Smooth muscle cell (in vitro differentiated cells): ENCODE measurements around the gene RGS7. TPM values are rescaled to one million over a fixed set of nuclear protein-coding genes. Genes with fewer than 3 reads are reported as not detected.

ENCODE experiments used
- DNase-seq: peaks from one replicate; lab custom pipeline; 2025; ENCODE audit not compliant: unreplicated experiment; lab: John Stamatoyannopoulos, UW
- H2AFZ ChIP-seq: fragments of 200-600 bp; sonication (generic); 2 replicates; pipeline ENCODE4 v1.6.0; 2016; ENCODE audit warnings: antibody characterized with exemption, low read depth, mild to moderate bottlenecking
- H3F3A ChIP-seq: fragments of 200-600 bp; sonication (generic); 2 replicates; pipeline ENCODE4 v1.6.0; 2017; ENCODE audit warnings: antibody characterized with exemption, low read depth
- H3K27ac ChIP-seq: fragments of 200-600 bp; sonication (generic); 2 replicates; pipeline ENCODE4 v1.5.1; 2016; ENCODE audit warnings: low read depth, mild to moderate bottlenecking
- H3K27me3 ChIP-seq: fragments of 200-600 bp; sonication (generic); 2 replicates; pipeline ENCODE4 v1.6.1; 2016; ENCODE audit warnings: low read depth, mild to moderate bottlenecking
- H3K36me3 ChIP-seq: fragments of 200-600 bp; sonication (generic); 2 replicates; pipeline ENCODE4 v1.5.1; 2016; ENCODE audit warnings: low read depth
- H3K4me1 ChIP-seq: fragments of 200-600 bp; sonication (generic); 2 replicates; pipeline ENCODE4 v1.5.1; 2016; ENCODE audit warnings: low read depth
- H3K4me2 ChIP-seq: fragments of 200-600 bp; sonication (generic); 2 replicates; pipeline ENCODE4 v1.6.0; 2016; ENCODE audit warnings: mild to moderate bottlenecking
- H3K4me3 ChIP-seq: fragments of 200-600 bp; sonication (generic); 2 replicates; pipeline ENCODE4 v1.5.1; 2016; ENCODE audit warnings: mild to moderate bottlenecking
- H3K79me2 ChIP-seq: fragments of 200-600 bp; sonication (generic); 2 replicates; pipeline ENCODE4 v1.6.0; 2016; ENCODE audit warnings: low read depth, mild to moderate bottlenecking
- H3K9ac ChIP-seq: fragments of 200-600 bp; sonication (generic); 2 replicates; pipeline ENCODE4 v1.6.0; 2016; ENCODE audit warnings: low read depth
- H3K9me3 ChIP-seq: fragments of 200-600 bp; sonication (generic); replicated peaks from 2 replicates; pipeline ENCODE4 v1.5.1; 2016; ENCODE audit warnings: low read depth
- H4K20me1 ChIP-seq: fragments of 200-600 bp; sonication (generic); 2 replicates; pipeline ENCODE4 v1.6.0; 2016; ENCODE audit warnings: low read depth
- CTCF ChIP-seq: fragments of 200-600 bp; sonication (generic); IDR thresholded peaks from 2 replicates; pipeline ENCODE4 v1.5.1; 2017; ENCODE audit warnings: borderline replicate concordance, mild to moderate bottlenecking, antibody characterized with exemption; ENCODE audit not compliant: insufficient read depth, poor library complexity, severe bottlenecking
- WGBS: methylation state at CpG from one replicate; pipeline ENCODE4 v1.1.7; 2016; ENCODE audit warnings: low lambda C conversion rate; 5-methylcytosine and 5-hydroxymethylcytosine counted together
- polyA plus RNA-seq: library from polyadenylated mRNA; unstranded; fragments of >200 nt; fragmentation: Nextera tagmentation; extraction: Ambion mirVana; gene quantifications from 2 replicates; pipeline ENCODE4 v1.2.1, GENCODE V29; 2016
- total RNA-seq: library from RNA; depleted of rRNA; stranded (reverse); fragments of >200 nt; gene quantifications from 2 replicates; pipeline ENCODE4 v1.2.3, GENCODE V29; 2014

RGS7 gene
- total and polyA plus RNA-seq, 2 experiments from 2014 or later = 0.16 TPM; not detected in 1

- Histone ChIP-seq H3K27ac (no peak overlapping the region), H3K9me3 (no peaks in the 10 kb centered on the region), H3K4me1 (no peaks in the 10 kb centered on the region), H3K36me3 (no peaks in the 10 kb centered on the region), H4K20me1 (no peaks in the 10 kb centered on the region), H2AFZ (no peak overlapping the region), H3K9ac (no peak overlapping the region), H3K79me2 (no peaks in the 10 kb centered on the region), H3K4me2 (no peak overlapping the region), H3F3A (no peaks in the 10 kb centered on the region), H3K27me3 (no peaks in the 10 kb centered on the region), H3K4me3 (no peak overlapping the region)
- TF ChIP-seq CTCF = no peak
- 90% methylated on average over 5 of the region's 5 CpGs for WGBS
- no peak for DNase-seq
Observed at GRCh38 chr1:241115784-241116183, 241.2 kb downstream of the RGS7 start.

GRCh38 chr1:241114699-241115233 is 242.2 kb downstream of the RGS7 start:
- WGBS = 42% methylated on average over 1 of the region's 1 CpG

DNA sequence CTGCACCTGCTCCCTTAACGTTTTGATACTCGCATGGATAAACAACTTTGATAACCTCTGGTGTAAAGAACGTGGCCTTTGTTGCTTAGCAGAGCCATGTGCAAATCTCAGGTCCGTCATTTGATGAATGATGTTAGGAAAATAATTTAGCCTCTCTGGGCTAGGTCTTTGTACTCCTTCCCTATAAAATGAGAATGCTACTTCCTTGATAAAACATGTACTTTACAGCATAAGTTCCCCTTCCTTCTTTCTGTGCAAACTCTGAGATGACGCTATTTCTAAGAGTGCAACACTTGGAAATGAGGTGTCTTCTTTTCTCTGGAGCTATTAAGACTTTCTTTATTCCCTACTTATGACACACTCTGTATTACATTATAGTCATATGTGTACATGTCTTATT is 243.4 kb downstream of the RGS7 start:
- no peak for DNase-seq
- Histone ChIP-seq H3K4me3 (no peak overlapping the region), H3K27ac (no peak overlapping the region), H3K9me3 (no peaks in the 10 kb centered on the region), H3K4me2 (no peak overlapping the region), H3K79me2 (no peaks in the 10 kb centered on the region), H3K9ac (no peak overlapping the region), H3F3A (no peaks in the 10 kb centered on the region), H3K27me3 (no peaks in the 10 kb centered on the region), H2AFZ (no peak overlapping the region), H4K20me1 (no peaks in the 10 kb centered on the region), H3K4me1 (no peaks in the 10 kb centered on the region), H3K36me3 (no peaks in the 10 kb centered on the region)
- TF ChIP-seq CTCF = no peak
- 90% methylated on average over 5 of the region's 5 CpGs for WGBS

More at GRCh38 chr1:241114699-241115233, 242.2 kb downstream of the RGS7 start:
- H3K27me3 ChIP-seq = no peaks in the 10 kb centered on the region
- H3K9ac ChIP-seq = no peak overlapping the region
- no peak for TF ChIP-seq CTCF
- H3K4me1 ChIP-seq = no peaks in the 10 kb centered on the region
- H4K20me1 ChIP-seq = no peaks in the 10 kb centered on the region
- H3F3A ChIP-seq = no peaks in the 10 kb centered on the region
- no peaks in the 10 kb centered on the region for H3K79me2 ChIP-seq
- H3K9me3 ChIP-seq = no peaks in the 10 kb centered on the region
- no peak overlapping the region for H3K4me2 ChIP-seq
- DNase-seq = no peak
- no peak overlapping the region for H3K4me3 ChIP-seq
- H3K27ac ChIP-seq = no peak overlapping the region
- H3K36me3 ChIP-seq = no peaks in the 10 kb centered on the region
- no peak overlapping the region for H2AFZ ChIP-seq

DNA sequence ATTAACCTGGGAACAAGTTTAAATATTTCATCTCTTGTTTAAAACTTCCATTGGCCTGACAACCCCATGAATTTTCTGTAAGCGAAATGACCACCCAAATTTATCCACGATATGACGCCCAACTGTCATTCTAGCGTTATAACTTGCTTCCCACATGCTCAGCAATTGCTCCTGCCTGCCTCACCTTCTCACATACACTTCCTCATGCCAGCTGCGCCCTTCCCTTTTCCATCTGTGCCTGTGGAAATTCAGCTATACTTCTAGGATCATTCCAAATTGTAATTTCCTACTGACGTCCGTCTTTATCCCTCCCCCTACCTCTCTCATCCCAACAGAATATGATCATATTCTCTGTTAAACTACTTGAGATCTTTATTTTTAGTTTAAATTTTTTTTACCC is 248.0 kb downstream of the RGS7 start:
- Histone ChIP-seq H3K36me3 (no peaks in the 10 kb centered on the region), H3K4me1 (no peaks in the 10 kb centered on the region), H3K27ac (no peak overlapping the region), H3K79me2 (no peaks in the 10 kb centered on the region), H3K4me3 (no peak overlapping the region), H3F3A (no peaks in the 10 kb centered on the region), H4K20me1 (no peaks in the 10 kb centered on the region), H3K9ac (no peak overlapping the region), H3K9me3 (no peaks in the 10 kb centered on the region), H2AFZ (no peak overlapping the region), H3K4me2 (no peak overlapping the region), H3K27me3 (no peaks in the 10 kb centered on the region)
- DNase-seq = no peak
- 90% methylated on average over 7 of the region's 7 CpGs for WGBS
- no peak for TF ChIP-seq CTCF
